GM12878 (cell line): Measurements from ENCODE around the gene HS3ST5. TPM values are rescaled to one million over a fixed set of nuclear protein-coding genes. Genes with fewer than 3 reads are reported as not detected.

Experiments used
- ATAC-seq: fragments of 200-7000 bp; cut with Tn5 transposase; 3 replicates; pipeline ENCODE4 v1.9.1; 2020; ENCODE audit warnings: mild to moderate bottlenecking, moderate library complexity
- BruUV-seq: library from RNA; stranded (reverse); fragments of 400-500 nt; replicated peaks from 2 replicates; lab custom pipeline; 2021; lab: Mats Ljungman, UMichigan
- CTCF ChIA-PET: fragments of 300-600 bp; sonication (Branson Sonifier 250); formaldehyde crosslinking; extraction: SDS; loops from one replicate; lab custom pipeline; 2021; ENCODE audit warnings: inconsistent platforms; lab: Yijun Ruan, JAX
- POLR2A ChIA-PET: fragments of 350-600 bp; formaldehyde crosslinking; extraction: SDS; loops from one replicate; lab custom pipeline; 2021; ENCODE audit warnings: inconsistent platforms; lab: Charles Lee
- RAD21 ChIA-PET: fragments of 300-600 bp; sonication (Branson Sonifier 250); formaldehyde crosslinking; loops from one replicate; lab custom pipeline; 2023; ENCODE audit warnings: antibody characterized with exemption; ENCODE audit not compliant: unreplicated experiment; lab: Charles Lee
- SMC1A ChIA-PET: fragments of 300-600 bp; sonication (Branson Sonifier 250); formaldehyde crosslinking; loops from one replicate; lab custom pipeline; 2023; ENCODE audit not compliant: unreplicated experiment, uncharacterized antibody; lab: Charles Lee
- DNase-seq: peaks from one replicate; pipeline ENCODE4 v3.0.0-alpha.2; 2011; ENCODE audit warnings: low read depth, low spot score
- FAIRE-seq: peaks from 3 replicates; lab custom pipeline; 2011; peaks lifted over from hg19 to GRCh38; lab: Jason Lieb, UNC
- H2AFZ ChIP-seq: 2 replicates; pipeline ENCODE4 v1.6.0; 2011; ENCODE audit warnings: low read depth, low read length, control low read depth; ENCODE audit not compliant: control insufficient read depth
- H3K27ac ChIP-seq: 2 replicates; pipeline ENCODE4 v1.5.1; 2011; ENCODE audit warnings: control low read depth; ENCODE audit not compliant: control insufficient read depth, insufficient read depth
- H3K27me3 ChIP-seq, 2 experiments: replicated peaks in 1 of 2; 2 replicates each; pipeline versions ENCODE4 v1.6.0 to v1.6.1; 2011; ENCODE audit warnings: low read length in 1 of 2; ENCODE audit not compliant: control insufficient read depth in 2 of 2, insufficient read depth in 2 of 2
- H3K36me3 ChIP-seq, 2 experiments: 2 replicates each; pipeline ENCODE4 v1.5.1; 2011; ENCODE audit warnings: low read length in 1 of 2; ENCODE audit not compliant: control insufficient read depth in 2 of 2, insufficient read depth in 2 of 2
- H3K4me1 ChIP-seq: 2 replicates; pipeline ENCODE4 v1.6.1; 2011; ENCODE audit warnings: mild to moderate bottlenecking, low read length, moderate library complexity, mixed read lengths; ENCODE audit not compliant: control insufficient read depth, insufficient read depth
- H3K4me2 ChIP-seq: 2 replicates; pipeline ENCODE4 v1.6.0; 2011; ENCODE audit warnings: control low read depth; ENCODE audit not compliant: control insufficient read depth, insufficient read depth
- H3K4me3 ChIP-seq: fragments of 200-600 bp; sonication (generic); 2 replicates; pipeline ENCODE4 v1.5.1; 2016
- H3K79me2 ChIP-seq: 2 replicates; pipeline ENCODE4 v1.6.0; 2011; ENCODE audit warnings: low read length; ENCODE audit not compliant: control insufficient read depth, insufficient read depth
- H3K9ac ChIP-seq: 2 replicates; pipeline ENCODE4 v1.8.0; 2011; ENCODE audit warnings: low read length, control low read depth, mixed read lengths; ENCODE audit not compliant: control insufficient read depth, insufficient read depth
- H3K9me3 ChIP-seq: replicated peaks from 3 replicates; pipeline ENCODE4 v1.5.1; 2011; ENCODE audit warnings: mild to moderate bottlenecking, low read length; ENCODE audit not compliant: control insufficient read depth, insufficient read depth
- H4K20me1 ChIP-seq: 2 replicates; pipeline ENCODE4 v1.6.0; 2011; ENCODE audit not compliant: control insufficient read depth, insufficient read depth
- ESRRA ChIP-seq: IDR thresholded peaks from 2 replicates; pipeline ENCODE4 v1.6.1; 2012; ENCODE audit warnings: mild to moderate bottlenecking, low read length, improper control_type of control experiment
- IKZF2 ChIP-seq, 2 experiments: fragments of 450-650 bp; IDR thresholded peaks; 2 replicates each; pipeline ENCODE4 v1.6.1; 2017; ENCODE audit warnings: mild to moderate bottlenecking in 2 of 2, moderate library complexity in 2 of 2
- JUNB ChIP-seq: IDR thresholded peaks from 2 replicates; pipeline ENCODE4 v1.6.1; 2016; ENCODE audit warnings: antibody characterized with exemption, mild to moderate bottlenecking
- NBN ChIP-seq: fragments of 450-650 bp; IDR thresholded peaks from 2 replicates; pipeline ENCODE4 v1.6.1; 2016
- POLR2AphosphoS5 ChIP-seq: IDR thresholded peaks from 2 replicates; pipeline ENCODE4 v1.6.1; 2011; ENCODE audit warnings: mild to moderate bottlenecking, low read length, inconsistent platforms
- RELA ChIP-seq: fragments of 450-650 bp; IDR thresholded peaks from 2 replicates; pipeline ENCODE4 v1.8.0; 2014; ENCODE audit warnings: borderline replicate concordance; ENCODE audit not compliant: partially characterized antibody
- SMC3 ChIP-seq: IDR thresholded peaks from 2 replicates; pipeline ENCODE4 v1.6.1; 2011; ENCODE audit warnings: low read length, improper control_type of control experiment, borderline replicate concordance
- TCF3 ChIP-seq: IDR thresholded peaks from 2 replicates; pipeline ENCODE4 v1.6.1; 2012; ENCODE audit warnings: low read depth, mild to moderate bottlenecking, low read length, borderline replicate concordance; ENCODE audit not compliant: insufficient read depth
- ZNF217 ChIP-seq: fragments of 450-650 bp; IDR thresholded peaks from 2 replicates; pipeline ENCODE4 v1.6.1; 2017; ENCODE audit warnings: antibody characterized with exemption, mild to moderate bottlenecking
- ZNF384 ChIP-seq: IDR thresholded peaks from 2 replicates; pipeline ENCODE4 v1.6.1; 2012; ENCODE audit warnings: low read depth, mild to moderate bottlenecking, low read length, improper control_type of control experiment, borderline replicate concordance
- WGBS: methylation state at CpG from one replicate; pipeline ENCODE4 v1.1.6; 2016; ENCODE audit warnings: low lambda C conversion rate; ENCODE audit not compliant: insufficient replicate concordance, insufficient coverage; ENCODE audit errors: missing lambda C conversion rate; 5-methylcytosine and 5-hydroxymethylcytosine counted together
- in situ Hi-C: fragments of 300-500 bp; cut with MboI; formaldehyde crosslinking; loops from 9 replicates; pipeline ENCODE4 v1.14.3; 2018; ENCODE audit warnings: mixed read lengths
- intact Hi-C: fragments of 100-400 bp; cut with micrococcal nuclease; formaldehyde crosslinking; loops from one replicate; pipeline ENCODE4 v1.14.2; 2022; ENCODE audit not compliant: unreplicated experiment
- polyA plus RNA-seq, 11 experiments: library from polyadenylated mRNA; depleted of rRNA in 4 of 11; unstranded in 6 of 11; stranded (reverse) in 5 of 11; fragments of >200 nt; fragmentation: Nextera tagmentation in 4 of 11; fragmentation: Illumina TruSeq in 1 of 11; extraction: Ambion mirVana in 4 of 11; extraction: Trizol in 1 of 11; gene quantifications; 1 replicate in 1 of 11; 2 replicates in 10 of 11; pipeline versions ENCODE4 v1.2.1 to v1.2.3, GENCODE V29; 2011 to 2016; ENCODE audit warnings: inconsistent platforms in 2 of 11, missing spikeins in 2 of 11, low read depth in 1 of 11
- total RNA-seq, 4 experiments: library from RNA; depleted of rRNA in 3 of 4; stranded (reverse); fragments of >200 nt in 3 of 4; fragmentation: Illumina TruSeq in 1 of 4; extraction: Trizol in 1 of 4; gene quantifications; 2 replicates each; pipeline versions ENCODE4 v1.2.1 to v1.2.3, GENCODE V29; 2013 to 2021
- TF ChIP-seq, protein P1 (sequence below): fragments of 450-650 bp; conservative IDR thresholded peaks from 2 replicates; pipeline ENCODE4 v1.6.1; 2017; ENCODE audit warnings: mild to moderate bottlenecking, moderate library complexity
- TF ChIP-seq, protein P2 (sequence below): IDR thresholded peaks from 2 replicates; pipeline ENCODE4 v1.6.1; 2012; ENCODE audit warnings: low read depth, low read length, improper control_type of control experiment

Gene HS3ST5
- total and polyA plus RNA-seq, 10 of the 15 experiments (the other 5 are each of a cell fraction or from before 2014, with no cell fraction given): 0.04 TPM; not detected in 9

- no peaks in the 10 kb centered on the region; a peak in 1 of 4 replicates for H3K27me3 ChIP-seq
- ChIA-PET CTCF (no interaction called here), SMC1A (interaction anchor here (1.1 kb wide), 1 partner anchor 45 kb away, joined by 3 read pairs; no protein-coding TSS in a partner anchor), POLR2A (no interaction called here), RAD21 (no interaction called here)
- H2AFZ ChIP-seq: no peak overlapping the region
- ATAC-seq: no peak
- no peak overlapping the region for H3K27ac ChIP-seq
- intact Hi-C loops: no loop called here
- no peak for DNase-seq
- no peaks in the 10 kb centered on the region for H3K79me2 ChIP-seq
- no peaks in the 10 kb centered on the region for H3K4me1 ChIP-seq
- H3K9ac ChIP-seq: no peak overlapping the region
- TF ChIP-seq SMC3 (no peak), RELA (no peak), JUNB (no peak), ZNF384 (no peak), IKZF2 (IDR thresholded peaks at IDR 0.05) (no peak)
- TF ChIP-seq, protein P1, sequence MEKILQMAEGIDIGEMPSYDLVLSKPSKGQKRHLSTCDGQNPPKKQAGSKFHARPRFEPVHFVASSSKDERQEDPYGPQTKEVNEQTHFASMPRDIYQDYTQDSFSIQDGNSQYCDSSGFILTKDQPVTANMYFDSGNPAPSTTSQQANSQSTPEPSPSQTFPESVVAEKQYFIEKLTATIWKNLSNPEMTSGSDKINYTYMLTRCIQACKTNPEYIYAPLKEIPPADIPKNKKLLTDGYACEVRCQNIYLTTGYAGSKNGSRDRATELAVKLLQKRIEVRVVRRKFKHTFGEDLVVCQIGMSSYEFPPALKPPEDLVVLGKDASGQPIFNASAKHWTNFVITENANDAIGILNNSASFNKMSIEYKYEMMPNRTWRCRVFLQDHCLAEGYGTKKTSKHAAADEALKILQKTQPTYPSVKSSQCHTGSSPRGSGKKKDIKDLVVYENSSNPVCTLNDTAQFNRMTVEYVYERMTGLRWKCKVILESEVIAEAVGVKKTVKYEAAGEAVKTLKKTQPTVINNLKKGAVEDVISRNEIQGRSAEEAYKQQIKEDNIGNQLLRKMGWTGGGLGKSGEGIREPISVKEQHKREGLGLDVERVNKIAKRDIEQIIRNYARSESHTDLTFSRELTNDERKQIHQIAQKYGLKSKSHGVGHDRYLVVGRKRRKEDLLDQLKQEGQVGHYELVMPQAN: no peak
- no peaks in the 10 kb centered on the region for H4K20me1 ChIP-seq
- in situ Hi-C loops: no loop called here
- no peak overlapping the region for H3K4me3 ChIP-seq
- FAIRE-seq: no peak
- no peaks in the 10 kb centered on the region for H3K36me3 ChIP-seq
- BruUV-seq: no TSS peak
- no peaks in the 10 kb centered on the region for H3K9me3 ChIP-seq
- no peak overlapping the region for H3K4me2 ChIP-seq
- WGBS: 10% methylated on average over 3 of the region's 3 CpGs
Observed at GRCh38 chr6:114240796-114241195, 102.0 kb downstream of the HS3ST5 start.

GRCh38 chr6:114228675-114229074 lies 114.1 kb downstream of the HS3ST5 start:
- Histone ChIP-seq H4K20me1 (no peaks in the 10 kb centered on the region), H3K27me3 (no peaks in the 10 kb centered on the region), H3K9me3 (no peaks in the 10 kb centered on the region), H3K4me2 (no peak overlapping the region), H3K4me3 (no peak overlapping the region), H2AFZ (no peak overlapping the region), H3K9ac (no peak overlapping the region), H3K36me3 (no peaks in the 10 kb centered on the region), H3K79me2 (no peaks in the 10 kb centered on the region), H3K27ac (no peak overlapping the region), H3K4me1 (no peaks in the 10 kb centered on the region)
- BruUV-seq: no TSS peak
- in situ Hi-C loops: no loop called here
- ChIA-PET RAD21 (no interaction called here), SMC1A (no interaction called here), POLR2A (no interaction called here), CTCF (no interaction called here)
- intact Hi-C loops: no loop called here
- FAIRE-seq (no peak), ATAC-seq (no peak), DNase-seq (no peak)
- no peak for TF ChIP-seq TCF3
- TF ChIP-seq NBN: no peak
- TF ChIP-seq, protein P2, sequence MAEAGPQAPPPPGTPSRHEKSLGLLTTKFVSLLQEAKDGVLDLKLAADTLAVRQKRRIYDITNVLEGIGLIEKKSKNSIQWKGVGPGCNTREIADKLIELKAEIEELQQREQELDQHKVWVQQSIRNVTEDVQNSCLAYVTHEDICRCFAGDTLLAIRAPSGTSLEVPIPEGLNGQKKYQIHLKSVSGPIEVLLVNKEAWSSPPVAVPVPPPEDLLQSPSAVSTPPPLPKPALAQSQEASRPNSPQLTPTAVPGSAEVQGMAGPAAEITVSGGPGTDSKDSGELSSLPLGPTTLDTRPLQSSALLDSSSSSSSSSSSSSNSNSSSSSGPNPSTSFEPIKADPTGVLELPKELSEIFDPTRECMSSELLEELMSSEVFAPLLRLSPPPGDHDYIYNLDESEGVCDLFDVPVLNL: no peak
- no peak for TF ChIP-seq POLR2AphosphoS5
- no peak for TF ChIP-seq ZNF217
- TF ChIP-seq ESRRA: no peak
- WGBS: 4% methylated on average over 2 of the region's 2 CpGs
